GM18519 (cell line): ENCODE results near the gene RANBP10.

ENCODE experiments used
- ATAC-seq: cut with Tn5 transposase; IDR thresholded peaks from one replicate; pipeline ENCODE4 v1.9.1; 2021; ENCODE audit warnings: mild to moderate bottlenecking, moderate library complexity; ENCODE audit not compliant: unreplicated experiment, low FRiP score

Gene RANBP10

GRCh38 chr16:67833030-67833414 is 26.7 kb upstream of the RANBP10 start:
- no peak for ATAC-seq

- ATAC-seq = no peak
These were observed 22.3 kb upstream of the RANBP10 start for GRCh38 chr16:67828651-67829050.

GRCh38 chr16:67825906-67826305 is 19.5 kb upstream of the RANBP10 start:
- ATAC-seq = no peak

- ATAC-seq = no peak
These were observed 18.8 kb upstream of the RANBP10 start for GRCh38 chr16:67825119-67825518.

GRCh38 chr16:67822511-67822910 is 16.2 kb upstream of the RANBP10 start:
- ATAC-seq = no peak

- ATAC-seq = no peak
These were observed 14.4 kb upstream of the RANBP10 start for GRCh38 chr16:67820608-67821259.

GRCh38 chr16:67814567-67814966 is 8.2 kb upstream of the RANBP10 start:
- no peak for ATAC-seq

- no peak for ATAC-seq
These were observed 5.5 kb upstream of the RANBP10 start for GRCh38 chr16:67811899-67812298.

GRCh38 chr16:67807148-67807682 is 855 bp upstream of the RANBP10 start:
- no peak for ATAC-seq

GRCh38 chr16:67805718-67806427 is 487 bp downstream of the RANBP10 start:
- ATAC-seq = no peak

GRCh38 chr16:67804853-67805542 is 1.4 kb downstream of the RANBP10 start:
- no peak for ATAC-seq

- ATAC-seq = no peak
These were observed 2.5 kb downstream of the RANBP10 start for GRCh38 chr16:67803894-67804293.

- ATAC-seq = no peak
These were observed 4.5 kb downstream of the RANBP10 start for GRCh38 chr16:67801883-67802282.

GRCh38 chr16:67801241-67801640 is 5.1 kb downstream of the RANBP10 start:
- ATAC-seq = no peak

GRCh38 chr16:67800338-67800926 is 5.9 kb downstream of the RANBP10 start:
- ATAC-seq = no peak

- ATAC-seq = no peak
These were observed 10.2 kb downstream of the RANBP10 start for GRCh38 chr16:67796099-67796718.

- ATAC-seq = no peak
These were observed 16.3 kb downstream of the RANBP10 start for GRCh38 chr16:67790071-67790470.

- ATAC-seq = no peak
These were observed 19.9 kb downstream of the RANBP10 start for GRCh38 chr16:67786491-67786890.

GRCh38 chr16:67783353-67783725 is 23.0 kb downstream of the RANBP10 start:
- no peak for ATAC-seq

- no peak for ATAC-seq
These were observed 23.6 kb downstream of the RANBP10 start for GRCh38 chr16:67782567-67783352.
